AG04450 (cell line): ENCODE data around the gene IL1RAPL1. TPM values are rescaled to one million over a fixed set of nuclear protein-coding genes. Genes with fewer than 3 reads are reported as not detected.

ENCODE experiments used
- CTCF ChIA-PET: fragments of 300-600, 350-600 bp; formaldehyde crosslinking; extraction: SDS; loops from one replicate; lab custom pipeline; 2022; ENCODE audit warnings: antibody characterized with exemption, inconsistent platforms; lab: Charles Lee
- POLR2A ChIA-PET: fragments of 350-600 bp; formaldehyde crosslinking; extraction: SDS; loops from one replicate; lab custom pipeline; 2021; ENCODE audit warnings: antibody characterized with exemption, inconsistent platforms; lab: Yijun Ruan, JAX
- DNase-seq: peaks from one replicate; pipeline ENCODE4 v3.0.0-alpha.2; 2011; ENCODE audit warnings: low read depth, low spot score
- H3K27ac ChIP-seq: one replicate; pipeline ENCODE4 v1.5.1; 2012; ENCODE audit warnings: low read depth, low read length, control low read depth
- H3K27me3 ChIP-seq: one replicate; pipeline ENCODE4 v1.6.0; 2012; ENCODE audit warnings: low read length; ENCODE audit not compliant: control insufficient read depth, insufficient read depth
- H3K4me3 ChIP-seq: 2 replicates; pipeline ENCODE4 v1.5.1; 2011; ENCODE audit warnings: mild to moderate bottlenecking, low read depth, low read length, control low read depth
- H3K9me3 ChIP-seq: 2 replicates; pipeline ENCODE4 v1.5.1; 2012; ENCODE audit warnings: low read length; ENCODE audit not compliant: control insufficient read depth, insufficient read depth
- polyA plus RNA-seq: library from polyadenylated mRNA; depleted of rRNA; stranded (reverse); fragments of >200 nt; gene quantifications from 2 replicates; pipeline ENCODE4 v1.2.3, GENCODE V29; 2011
- TF ChIP-seq, protein P1 (sequence below): IDR thresholded peaks from 2 replicates; pipeline ENCODE4 v1.5.1; 2011; ENCODE audit warnings: low read depth, low read length, control low read depth, inconsistent platforms

Gene IL1RAPL1
- polyA plus RNA-seq, 1 experiment = 0.93 TPM

DNA sequence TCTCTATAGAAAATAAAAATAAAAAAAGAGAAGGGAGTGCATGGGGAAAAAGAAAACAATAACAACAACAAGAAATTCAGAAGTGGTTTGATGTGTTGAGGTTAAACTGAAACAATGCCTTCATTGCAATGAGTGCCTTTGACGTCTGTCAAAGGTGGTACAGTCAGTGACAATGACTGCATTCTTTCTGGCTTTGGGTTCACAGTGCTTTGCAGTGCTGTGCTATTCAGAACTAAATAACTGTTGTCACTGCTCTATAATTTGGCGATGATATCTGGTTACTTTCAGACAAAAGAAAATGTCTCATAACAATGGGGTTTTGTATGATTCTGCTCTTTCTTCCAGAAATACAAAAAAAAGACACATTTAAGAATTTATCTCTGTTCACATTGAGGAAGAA lies 1139.6 kb downstream of the IL1RAPL1 start:
- Histone ChIP-seq H3K9me3 (no peaks in the 10 kb centered on the region), H3K4me3 (no peak overlapping the region), H3K27me3 (no peaks in the 10 kb centered on the region), H3K27ac (no peak overlapping the region)
- TF ChIP-seq, protein P1, sequence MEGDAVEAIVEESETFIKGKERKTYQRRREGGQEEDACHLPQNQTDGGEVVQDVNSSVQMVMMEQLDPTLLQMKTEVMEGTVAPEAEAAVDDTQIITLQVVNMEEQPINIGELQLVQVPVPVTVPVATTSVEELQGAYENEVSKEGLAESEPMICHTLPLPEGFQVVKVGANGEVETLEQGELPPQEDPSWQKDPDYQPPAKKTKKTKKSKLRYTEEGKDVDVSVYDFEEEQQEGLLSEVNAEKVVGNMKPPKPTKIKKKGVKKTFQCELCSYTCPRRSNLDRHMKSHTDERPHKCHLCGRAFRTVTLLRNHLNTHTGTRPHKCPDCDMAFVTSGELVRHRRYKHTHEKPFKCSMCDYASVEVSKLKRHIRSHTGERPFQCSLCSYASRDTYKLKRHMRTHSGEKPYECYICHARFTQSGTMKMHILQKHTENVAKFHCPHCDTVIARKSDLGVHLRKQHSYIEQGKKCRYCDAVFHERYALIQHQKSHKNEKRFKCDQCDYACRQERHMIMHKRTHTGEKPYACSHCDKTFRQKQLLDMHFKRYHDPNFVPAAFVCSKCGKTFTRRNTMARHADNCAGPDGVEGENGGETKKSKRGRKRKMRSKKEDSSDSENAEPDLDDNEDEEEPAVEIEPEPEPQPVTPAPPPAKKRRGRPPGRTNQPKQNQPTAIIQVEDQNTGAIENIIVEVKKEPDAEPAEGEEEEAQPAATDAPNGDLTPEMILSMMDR = no peak
- CTCF ChIA-PET = no interaction called here
- POLR2A ChIA-PET = no interaction called here
- DNase-seq = no peak

DNA sequence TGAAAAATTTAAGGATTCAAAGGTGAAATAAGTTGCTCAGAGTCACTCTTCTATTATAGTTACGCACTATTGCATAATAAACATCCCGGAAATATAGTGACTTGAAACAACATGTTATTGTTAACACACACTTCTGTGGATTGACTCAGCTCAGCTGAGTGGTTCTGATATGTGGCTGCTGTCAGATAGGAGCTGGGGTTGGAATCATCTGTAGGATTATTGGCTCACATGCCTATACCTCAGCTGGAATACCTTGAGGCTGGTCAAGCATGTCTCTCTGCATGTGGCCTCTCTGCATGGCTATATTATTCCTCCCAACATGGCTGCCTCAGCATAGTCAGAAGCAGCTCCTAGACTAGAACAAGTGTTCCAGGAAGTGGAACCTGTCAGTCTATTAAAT lies 1141.4 kb downstream of the IL1RAPL1 start:
- Histone ChIP-seq H3K9me3 (no peaks in the 10 kb centered on the region), H3K4me3 (no peak overlapping the region), H3K27me3 (no peaks in the 10 kb centered on the region), H3K27ac (no peak overlapping the region)
- ChIA-PET CTCF (no interaction called here), POLR2A (no interaction called here)
- peak; percentile 23 for DNase-seq
- TF ChIP-seq, protein P1 = no peak

DNA sequence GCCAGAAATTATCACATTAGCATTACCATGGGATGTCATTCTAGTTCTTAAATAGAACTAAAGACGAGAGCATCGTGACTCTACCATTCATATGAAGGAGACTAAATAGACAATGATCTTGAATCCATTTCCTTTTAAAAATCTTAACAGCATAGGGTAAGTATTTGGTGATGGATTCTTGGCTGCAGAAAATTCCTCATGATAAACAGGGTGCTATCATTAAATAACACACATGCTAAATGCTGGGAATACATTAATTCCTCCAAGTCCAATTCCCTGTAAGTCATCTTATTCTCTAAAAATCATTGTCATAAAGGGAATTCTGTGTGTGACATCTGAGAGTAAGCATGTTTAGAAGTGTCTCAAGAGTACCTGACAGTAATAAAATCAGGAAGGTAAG lies 1157.7 kb downstream of the IL1RAPL1 start:
- ChIA-PET POLR2A (no interaction called here), CTCF (no interaction called here)
- Histone ChIP-seq H3K9me3 (no peaks in the 10 kb centered on the region), H3K27ac (no peak overlapping the region), H3K4me3 (no peak overlapping the region), H3K27me3 (no peaks in the 10 kb centered on the region)
- TF ChIP-seq, protein P1 = no peak
- DNase-seq = no peak

DNA sequence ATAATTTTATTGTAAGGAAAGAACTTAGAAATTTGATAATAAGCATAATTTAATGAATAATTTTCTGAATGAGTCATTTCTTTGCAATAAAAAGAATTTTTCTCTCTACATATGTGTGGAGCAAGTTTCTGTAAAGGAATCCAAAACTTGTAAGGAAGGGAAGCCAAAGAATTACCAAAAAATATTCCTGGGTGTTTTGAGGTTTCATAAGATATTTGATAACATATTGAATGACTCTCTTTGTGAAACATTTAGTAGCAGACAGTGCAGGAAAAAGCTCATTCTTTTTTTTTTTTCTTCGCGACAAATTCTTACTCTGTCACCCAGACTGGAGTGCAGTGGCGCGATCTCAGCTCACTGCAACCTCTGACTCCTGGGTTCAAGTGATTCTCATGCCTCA lies 1159.1 kb downstream of the IL1RAPL1 start:
- CTCF ChIA-PET = no interaction called here
- Histone ChIP-seq H3K4me3 (no peak overlapping the region), H3K27ac (no peak overlapping the region), H3K27me3 (no peaks in the 10 kb centered on the region), H3K9me3 (no peaks in the 10 kb centered on the region)
- TF ChIP-seq, protein P1 = no peak
- DNase-seq = no peak
- POLR2A ChIA-PET = no interaction called here

DNA sequence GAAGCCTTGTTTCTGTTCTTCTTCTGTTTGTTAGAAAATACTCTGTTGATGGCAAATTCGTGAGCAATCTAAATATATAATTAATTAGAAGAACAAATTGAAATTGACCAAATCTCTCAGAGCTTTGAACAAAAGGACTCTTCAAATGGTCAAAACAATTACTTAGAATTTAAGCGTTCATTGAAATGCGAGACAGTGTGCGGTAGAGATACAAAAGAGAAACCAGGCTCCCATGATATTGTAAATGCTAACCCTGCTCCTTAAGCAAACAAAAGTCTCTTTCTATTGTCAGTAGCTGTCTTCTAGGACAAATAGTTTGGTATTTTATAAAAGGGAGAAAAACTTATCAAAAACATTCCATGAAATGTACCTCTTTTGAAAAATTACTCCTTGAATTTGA lies 1174.8 kb downstream of the IL1RAPL1 start:
- TF ChIP-seq, protein P1 = no peak
- Histone ChIP-seq H3K9me3 (no peaks in the 10 kb centered on the region), H3K27ac (no peak overlapping the region), H3K27me3 (no peaks in the 10 kb centered on the region), H3K4me3 (no peak overlapping the region)
- CTCF ChIA-PET = no interaction called here
- POLR2A ChIA-PET = no interaction called here
- DNase-seq = no peak
